CD1c-positive myeloid dendritic cell (primary cell): ENCODE measurements around the gene MXD1.
"Not testable (repeated sequence)": the region's sequence is repeated elsewhere in the genome, so short reads cannot be mapped to it uniquely, and the experiment has no call there.

Experiments used
- DNase-seq: peaks from one replicate; pipeline ENCODE4 v3.0.0-alpha.2; 2016; ENCODE audit errors: extremely low spot score

MXD1 gene

DNA sequence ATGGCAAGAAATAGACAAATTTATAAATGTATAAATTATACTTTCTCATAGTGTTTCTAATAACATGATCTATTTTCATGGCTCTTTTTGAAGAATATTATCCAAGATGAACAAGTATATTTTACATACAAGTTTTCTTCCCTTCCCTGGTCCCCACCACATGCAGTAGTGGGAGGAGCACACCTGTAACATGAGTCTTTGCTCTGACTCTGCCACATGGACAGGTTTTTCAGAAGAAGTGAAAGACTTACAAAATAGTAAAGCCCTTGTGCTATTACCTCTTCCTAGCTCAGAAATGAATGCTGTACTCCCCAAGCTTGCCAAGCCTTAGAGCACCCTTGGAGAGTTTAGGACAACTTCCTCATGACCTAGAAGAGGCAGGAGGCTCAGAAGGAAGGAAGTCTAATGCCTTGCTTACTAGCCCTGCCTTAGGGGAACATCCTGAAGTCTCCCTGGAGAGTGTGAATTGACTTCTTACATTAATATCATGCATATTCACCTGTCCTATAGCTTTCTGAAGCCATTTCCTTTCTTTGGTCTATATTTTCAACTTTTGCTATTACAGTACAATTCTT, 18.4 kb downstream of the MXD1 start:
- DNase-seq = peak; percentile 80

GRCh38 chr2:69933839-69934613, 19.1 kb downstream of the MXD1 start:
- DNase-seq = peak; percentile 90

DNA sequence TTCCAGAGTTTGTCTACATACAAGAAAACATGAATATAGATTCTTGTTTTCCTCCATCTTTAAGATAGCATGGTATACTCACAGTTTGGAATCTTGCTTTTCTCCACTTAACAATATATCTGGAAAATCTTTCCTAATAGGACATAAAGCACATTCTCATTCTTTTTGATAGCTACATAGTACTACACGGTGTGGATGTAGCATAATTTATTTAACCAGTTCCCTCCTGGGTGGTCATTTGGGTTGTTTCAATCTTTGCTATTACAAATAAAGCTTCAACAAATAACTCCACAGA, 19.7 kb downstream of the MXD1 start:
- no peak for DNase-seq

GRCh38 chr2:69935011-69935410, 20.1 kb downstream of the MXD1 start:
- no peak for DNase-seq

DNA sequence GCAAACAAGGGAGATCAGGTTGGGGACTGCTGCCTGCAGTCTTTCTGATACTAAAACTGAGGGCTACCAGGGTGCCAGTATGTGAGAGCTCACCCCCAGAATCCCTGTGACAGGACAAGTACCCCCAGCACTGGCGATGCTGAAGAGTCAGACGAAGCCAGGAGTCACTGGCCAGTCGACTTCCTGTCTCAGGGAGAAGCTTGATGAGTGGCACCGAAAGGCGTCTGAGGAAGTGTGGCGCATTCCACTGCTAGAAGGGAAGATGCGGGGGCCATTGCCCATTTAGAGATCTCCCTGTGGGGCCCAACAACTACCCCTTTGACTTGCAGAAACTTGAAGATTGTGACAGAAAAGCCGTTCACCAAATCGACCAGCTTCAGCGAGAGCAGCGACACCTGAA, 22.0 kb downstream of the MXD1 start:
- peak; percentile 55 for DNase-seq

DNA sequence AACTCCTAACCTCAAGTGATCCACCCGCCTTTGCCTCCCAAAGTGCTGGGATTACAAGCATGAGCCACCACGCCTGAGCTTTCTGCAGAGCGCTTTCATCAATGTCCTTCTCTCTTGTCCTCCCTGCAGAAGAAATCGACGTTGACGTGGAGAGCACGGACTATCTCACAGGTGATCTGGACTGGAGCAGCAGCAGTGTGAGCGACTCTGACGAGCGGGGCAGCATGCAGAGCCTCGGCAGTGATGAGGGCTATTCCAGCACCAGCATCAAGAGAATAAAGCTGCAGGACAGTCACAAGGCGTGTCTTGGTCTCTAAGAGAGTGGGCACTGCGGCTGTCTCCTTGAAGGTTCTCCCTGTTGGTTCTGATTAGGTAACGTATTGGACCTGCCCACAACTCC, 23.1 kb downstream of the MXD1 start:
- no peak for DNase-seq

DNA sequence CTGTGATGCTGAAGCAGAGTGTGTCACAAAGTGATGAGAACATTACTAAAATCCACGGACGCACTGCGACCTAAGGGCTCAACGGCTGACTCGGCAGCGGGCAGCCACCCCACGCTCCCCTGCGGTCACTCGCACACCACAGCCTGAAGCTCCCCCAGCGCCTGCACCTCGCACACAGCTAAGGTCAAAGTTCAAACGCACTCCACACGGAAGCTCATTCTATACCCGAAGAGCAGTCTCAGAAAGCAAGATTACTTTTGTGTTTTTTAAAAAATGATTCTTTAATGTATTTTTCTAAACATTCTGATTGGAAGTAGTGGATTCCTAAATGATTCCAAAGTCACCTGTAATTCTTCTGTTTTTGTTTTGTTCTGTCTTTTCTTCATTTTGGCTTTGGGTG, 24.8 kb downstream of the MXD1 start:
- DNase-seq = no peak

DNA sequence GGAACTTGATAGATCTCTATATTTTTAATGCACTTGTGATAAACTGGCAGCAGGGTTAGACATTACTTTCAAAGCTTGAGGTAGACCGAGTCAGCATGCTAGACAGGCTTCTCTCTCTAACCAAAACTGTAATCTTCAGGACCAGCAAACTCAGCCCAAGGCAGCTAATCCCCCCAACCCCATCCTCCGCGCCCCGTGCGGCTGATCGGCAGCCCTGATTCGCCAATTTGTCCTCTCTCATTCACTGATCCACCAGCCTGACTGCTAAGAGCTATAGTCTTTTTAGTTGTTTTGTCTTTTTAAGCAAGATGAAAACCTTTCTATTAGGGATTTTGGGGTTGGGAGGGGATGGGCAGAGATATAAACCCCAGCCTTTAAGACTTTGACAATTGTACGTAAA, 25.8 kb downstream of the MXD1 start:
- DNase-seq = no peak

GRCh38 chr2:69943000-69943842, 28.3 kb downstream of the MXD1 start:
- no peak for DNase-seq

GRCh38 chr2:69943843-69944525, 29.1 kb downstream of the MXD1 start:
- peak; percentile 53 for DNase-seq

GRCh38 chr2:69944756-69945155, 29.8 kb downstream of the MXD1 start:
- DNase-seq = no peak

- peak; percentile 77 for DNase-seq
Observed at GRCh38 chr2:69945441-69945840, 30.5 kb downstream of the MXD1 start.

GRCh38 chr2:69945941-69946340, 31.0 kb downstream of the MXD1 start:
- DNase-seq = no peak

DNA sequence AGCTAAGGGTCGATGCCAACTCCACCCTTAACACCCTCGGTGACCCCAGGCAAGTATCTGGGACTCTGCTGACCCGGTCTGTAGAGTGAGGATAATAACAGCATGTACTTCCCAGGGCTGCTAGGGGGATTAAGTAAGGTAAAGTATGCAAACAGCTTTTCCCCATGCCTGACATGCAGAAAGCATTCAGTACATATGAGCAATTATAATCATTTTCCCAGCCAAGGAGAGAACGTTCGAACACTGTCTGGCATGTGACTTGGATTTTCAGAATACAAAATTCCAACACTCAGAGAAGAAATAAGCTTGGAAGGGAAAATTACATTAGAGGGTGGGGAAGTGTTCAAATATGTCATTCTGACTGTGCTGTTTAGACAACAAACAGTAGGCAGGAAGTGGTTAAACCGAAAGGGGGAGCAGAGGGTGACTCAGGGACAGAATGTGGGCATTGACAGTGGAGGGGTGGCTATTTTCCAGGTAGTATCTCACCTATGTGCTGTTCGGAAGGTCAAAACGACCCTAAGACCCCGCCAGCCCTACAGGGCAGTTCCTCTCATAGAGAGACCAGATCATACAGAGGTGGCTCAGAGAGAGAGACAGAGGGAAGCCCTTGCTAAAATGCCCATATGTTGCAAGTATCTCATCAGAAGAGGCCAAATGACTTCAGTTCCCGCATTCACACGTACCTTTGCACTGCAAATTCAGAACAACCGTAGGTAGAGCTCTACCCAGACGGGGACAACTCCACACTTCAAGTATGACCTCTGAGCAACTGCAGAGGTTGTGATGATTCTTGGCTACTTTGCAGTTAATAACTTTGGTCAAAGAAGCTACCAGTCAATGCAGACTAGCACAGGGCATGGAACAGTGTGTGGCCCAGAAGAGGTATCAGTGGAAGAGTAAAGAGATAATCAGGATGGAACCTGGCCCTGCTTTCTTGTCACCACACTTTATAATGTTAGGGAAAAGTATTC, 31.7 kb downstream of the MXD1 start:
- peak; percentile 73 for DNase-seq

GRCh38 chr2:69947325-69947931, 32.5 kb downstream of the MXD1 start:
- peak; percentile 41 for DNase-seq

GRCh38 chr2:69948032-69948962, 33.4 kb downstream of the MXD1 start:
- DNase-seq = no peak

- DNase-seq = no peak
Observed at GRCh38 chr2:69948963-69949645, 34.2 kb downstream of the MXD1 start.

- DNase-seq = no peak
Observed at GRCh38 chr2:69950241-69950640, 35.3 kb downstream of the MXD1 start.

DNA sequence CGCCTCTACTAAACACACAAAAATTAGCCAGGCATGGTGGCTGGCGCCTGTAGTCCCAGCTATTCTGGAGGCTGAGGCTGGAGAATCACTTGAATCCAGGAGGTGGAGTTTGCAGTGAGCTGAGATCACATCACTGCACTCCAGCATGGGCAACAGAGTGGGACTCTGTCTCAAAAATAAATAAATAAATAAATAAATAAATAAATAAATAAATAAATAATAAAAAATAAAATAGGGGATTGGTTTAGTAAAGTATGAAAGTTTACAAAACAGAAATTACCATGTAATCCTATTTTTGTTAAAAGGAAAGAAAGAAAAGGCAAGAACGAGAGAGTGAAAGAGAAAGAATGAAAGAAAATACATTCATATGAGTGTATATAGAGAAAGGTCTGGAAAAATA, 35.8 kb downstream of the MXD1 start:
- DNase-seq = not testable (repeated sequence)
